GM13977 (cell line): ENCODE results near the gene ANXA5.

Experiments
- DNase-seq: peaks from one replicate; pipeline ENCODE4 v3.0.0; 2012; ENCODE audit warnings: low spot score
- CTCF ChIP-seq: IDR thresholded peaks from 2 replicates; pipeline ENCODE4 v1.5.1; 2012; ENCODE audit warnings: mild to moderate bottlenecking, control low read depth; ENCODE audit not compliant: insufficient read depth; ENCODE audit errors: extremely low read depth, missing control alignments
- in situ Hi-C: fragments of 300-500 bp; cut with MboI; formaldehyde crosslinking; loops from one replicate; pipeline ENCODE4 v1.12.0; 2022; ENCODE audit warnings: low sequenced_read_pairs, low pct_unique_long_range_greater_than_20kb, mixed read lengths, inconsistent platforms; ENCODE audit not compliant: unreplicated experiment

Gene ANXA5

GRCh38 chr4:121676345-121677075 is 20.3 kb downstream of the ANXA5 start:
- TF ChIP-seq CTCF: no peak
- DNase-seq: no peak
- in situ Hi-C loops: no loop called here

GRCh38 chr4:121675715-121676114 is 21.1 kb downstream of the ANXA5 start:
- TF ChIP-seq CTCF: no peak
- in situ Hi-C loops: no loop called here
- DNase-seq: no peak

- in situ Hi-C loops: loop anchor here (25.0 kb wide), 2 partner anchors 212 to 312 kb away; no protein-coding TSS in a partner anchor
- DNase-seq: no peak
- no peak for TF ChIP-seq CTCF
These were observed 22.1 kb downstream of the ANXA5 start for GRCh38 chr4:121674696-121675095.

- no peak for TF ChIP-seq CTCF
- in situ Hi-C loops: loop anchor here (25.0 kb wide), 2 partner anchors 212 to 312 kb away; no protein-coding TSS in a partner anchor
- no peak for DNase-seq
These were observed 22.6 kb downstream of the ANXA5 start for GRCh38 chr4:121674191-121674590.

GRCh38 chr4:121669163-121669550 is 27.6 kb downstream of the ANXA5 start:
- no peak for TF ChIP-seq CTCF
- no peak for DNase-seq
- in situ Hi-C loops: loop anchor here (25.0 kb wide), 2 partner anchors 207 to 307 kb away; no protein-coding TSS in a partner anchor

GRCh38 chr4:121668368-121669162 is 28.2 kb downstream of the ANXA5 start:
- in situ Hi-C loops: loop anchor here (25.0 kb wide), 2 partner anchors 206 to 306 kb away; no protein-coding TSS in a partner anchor
- no peak for TF ChIP-seq CTCF
- no peak for DNase-seq
